ENCODE results near the gene POTEF.
A peak's percentile ranks its signal among the peaks of the same experiment; 100 is the strongest.
"Not testable (repeated sequence)": the region's sequence is repeated elsewhere in the genome, so short reads cannot be mapped to it uniquely, and the experiment has no call there.

POTEF gene

GRCh38 chr2:130129120-130129829 is at the start of gene POTEF:
POTEF (minus strand) TSS chr2:130129222; CDS start chr2:130120515, 8,707 bp downstream.
- DNase-seq (ENCODE audit: low spot score), result not testable (repeated sequence)

DNA sequence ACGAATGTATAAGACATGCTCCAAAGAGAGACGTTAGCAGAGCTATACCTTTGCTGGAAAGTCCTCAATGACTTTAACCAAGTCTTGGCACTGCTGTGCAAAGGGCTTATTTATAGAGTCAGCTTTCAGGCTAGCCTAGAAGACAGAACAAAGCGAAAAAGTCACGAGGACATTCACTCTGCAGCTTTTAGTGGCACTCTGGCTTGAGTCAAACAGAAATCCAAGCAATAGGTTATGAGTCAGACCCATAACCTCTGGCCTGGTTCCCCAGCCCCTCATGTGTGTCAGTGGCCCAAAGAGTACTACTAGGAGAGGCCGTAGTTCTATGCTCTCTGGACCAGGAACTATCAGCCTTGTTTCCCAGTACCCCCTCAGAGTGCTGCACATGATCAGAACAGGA is 45.8 kb upstream of the POTEF start:
- not testable (repeated sequence) for DNase-seq (ENCODE audit: low spot score)

GRCh38 chr2:130169896-130170295 is 40.9 kb upstream of the POTEF start:
- DNase-seq (ENCODE audit: low spot score), result no peak

DNA sequence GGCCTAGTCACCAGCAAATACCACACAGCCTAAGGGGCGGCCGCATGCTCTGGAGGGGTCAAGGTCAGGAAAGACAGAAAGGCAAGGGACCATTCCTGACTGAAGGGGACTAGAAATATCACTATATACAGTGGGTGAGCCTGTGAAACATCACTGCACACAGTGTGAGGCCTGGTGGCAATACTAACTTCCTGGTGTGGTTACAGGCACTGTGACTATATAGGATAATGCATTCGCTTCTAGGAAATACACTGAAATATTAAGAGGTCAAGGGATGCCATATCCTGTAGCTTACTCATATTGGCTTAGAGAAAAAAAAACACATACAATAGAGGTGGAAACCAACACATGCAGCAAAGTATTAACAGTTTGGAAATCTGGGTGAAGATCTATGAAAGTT is 40.1 kb upstream of the POTEF start:
- DNase-seq (ENCODE audit: low spot score), result not testable (repeated sequence)

- DNase-seq (ENCODE audit: low spot score), result not testable (repeated sequence)
Observed at GRCh38 chr2:130166611-130167010, 37.6 kb upstream of the POTEF start.

- no peak for DNase-seq (ENCODE audit: low spot score)
Observed at GRCh38 chr2:130165293-130166016, 36.4 kb upstream of the POTEF start.

DNA sequence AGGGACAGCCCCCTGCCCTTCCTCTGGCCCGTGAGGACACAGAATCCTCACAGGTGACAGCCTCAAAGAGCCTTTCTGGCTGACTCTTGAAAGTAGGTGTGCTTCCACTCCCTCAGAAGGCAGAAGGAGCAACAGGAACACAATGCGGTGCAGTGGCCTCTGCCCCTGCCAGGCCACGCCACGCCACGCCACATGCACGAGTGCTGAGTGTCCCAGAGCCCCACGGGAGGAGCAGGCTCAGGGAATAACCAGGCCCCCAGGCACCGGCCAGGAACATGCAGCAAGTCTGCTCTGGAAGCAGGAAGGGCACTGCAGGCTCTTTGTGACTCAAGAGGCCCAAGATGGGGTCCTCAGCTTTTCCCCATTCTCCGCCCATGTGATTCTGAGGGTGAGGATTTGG is 33.9 kb upstream of the POTEF start:
- no peak for DNase-seq (ENCODE audit: low spot score)

GRCh38 chr2:130162486-130162885 is 33.5 kb upstream of the POTEF start:
- DNase-seq (ENCODE audit: low spot score), result not testable (repeated sequence)

- not testable (repeated sequence) for DNase-seq (ENCODE audit: low spot score)
Observed at GRCh38 chr2:130160838-130161705, 32.0 kb upstream of the POTEF start.

GRCh38 chr2:130160131-130160530 is 31.1 kb upstream of the POTEF start:
- DNase-seq (ENCODE audit: low spot score), result no peak

- DNase-seq (ENCODE audit: low spot score), result not testable (repeated sequence)
Observed at GRCh38 chr2:130159376-130159775, 30.4 kb upstream of the POTEF start.

- DNase-seq (ENCODE audit: low spot score), result no peak
Observed at GRCh38 chr2:130158631-130159030, 29.6 kb upstream of the POTEF start.

- DNase-seq (ENCODE audit: low spot score), result peak; percentile 35
Observed at GRCh38 chr2:130157825-130158514, 28.9 kb upstream of the POTEF start.

- peak; percentile 32 for DNase-seq (ENCODE audit: low spot score)
Observed at GRCh38 chr2:130157354-130157753, 28.3 kb upstream of the POTEF start.

DNA sequence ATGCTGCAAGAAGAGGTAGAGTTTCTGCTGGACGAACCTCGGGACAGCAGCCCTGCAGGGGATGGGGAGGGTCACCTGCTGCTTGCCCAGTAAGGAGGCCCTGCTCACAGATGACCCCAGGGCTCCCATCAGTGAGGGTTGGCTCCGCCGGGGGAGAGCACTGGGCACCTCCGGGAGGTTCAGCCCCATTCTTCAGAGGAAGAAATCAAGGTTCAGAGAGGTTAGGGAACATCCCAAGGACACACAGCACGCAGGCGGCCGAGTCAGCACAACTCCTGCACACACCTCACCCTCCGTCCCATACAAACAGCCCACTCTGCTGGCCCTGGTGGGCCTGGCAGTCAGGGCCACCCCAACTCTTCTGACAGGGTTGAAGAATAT is 27.6 kb upstream of the POTEF start:
- DNase-seq (ENCODE audit: low spot score), result no peak

DNA sequence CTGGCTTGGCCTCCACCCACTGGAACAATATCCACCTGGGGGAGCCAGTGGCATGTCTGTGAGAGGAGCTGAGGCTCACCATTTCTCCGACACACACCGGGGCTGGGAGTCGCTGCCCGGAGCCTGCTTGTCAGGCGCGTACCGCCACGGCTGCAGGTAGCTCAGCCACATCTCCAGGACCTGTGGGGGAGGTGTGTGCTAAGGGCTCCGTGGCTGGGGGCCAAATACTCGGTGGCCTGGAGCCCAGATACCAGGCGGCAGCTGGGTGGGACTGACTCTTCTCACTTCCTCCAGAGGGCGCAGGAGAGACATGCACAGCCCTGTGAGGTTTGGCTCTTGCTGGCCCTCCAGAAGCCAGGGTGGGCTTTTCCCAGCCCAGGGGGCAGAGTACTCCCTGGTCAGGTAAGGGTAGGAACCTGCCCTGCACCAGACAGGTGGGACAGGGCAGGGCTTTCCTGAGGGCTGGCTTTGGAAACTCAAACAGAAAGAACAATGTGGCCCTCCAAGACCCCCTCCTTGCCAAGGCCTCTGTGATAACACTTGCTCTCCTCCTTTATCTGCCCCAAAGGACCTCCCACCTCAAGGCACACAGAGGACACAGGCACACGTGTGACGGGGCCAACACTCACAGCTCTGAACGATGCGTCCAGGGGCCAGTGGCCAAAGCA is 27.1 kb upstream of the POTEF start:
- DNase-seq (ENCODE audit: low spot score), result peak; percentile 35

GRCh38 chr2:130154773-130155765 is 26.0 kb upstream of the POTEF start:
- DNase-seq (ENCODE audit: low spot score), result no peak

DNA sequence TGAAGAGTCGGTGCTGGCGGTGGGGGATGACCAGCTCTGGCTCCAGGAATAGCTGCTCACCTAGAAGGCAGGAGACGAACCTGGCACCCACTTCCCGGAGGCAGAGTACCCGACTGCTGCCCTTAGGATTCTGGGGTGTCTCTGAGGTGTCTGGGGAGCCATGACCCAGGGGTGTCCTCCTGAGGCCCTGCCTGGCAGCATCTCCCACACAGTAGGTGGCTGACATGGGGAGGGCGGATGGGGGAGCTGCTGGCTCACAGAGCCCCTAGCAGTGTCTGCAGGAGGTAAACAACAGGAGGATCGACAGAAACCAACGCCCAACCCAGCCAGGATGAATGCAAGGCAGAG is 25.4 kb upstream of the POTEF start:
- DNase-seq (ENCODE audit: low spot score), result not testable (repeated sequence)

DNA sequence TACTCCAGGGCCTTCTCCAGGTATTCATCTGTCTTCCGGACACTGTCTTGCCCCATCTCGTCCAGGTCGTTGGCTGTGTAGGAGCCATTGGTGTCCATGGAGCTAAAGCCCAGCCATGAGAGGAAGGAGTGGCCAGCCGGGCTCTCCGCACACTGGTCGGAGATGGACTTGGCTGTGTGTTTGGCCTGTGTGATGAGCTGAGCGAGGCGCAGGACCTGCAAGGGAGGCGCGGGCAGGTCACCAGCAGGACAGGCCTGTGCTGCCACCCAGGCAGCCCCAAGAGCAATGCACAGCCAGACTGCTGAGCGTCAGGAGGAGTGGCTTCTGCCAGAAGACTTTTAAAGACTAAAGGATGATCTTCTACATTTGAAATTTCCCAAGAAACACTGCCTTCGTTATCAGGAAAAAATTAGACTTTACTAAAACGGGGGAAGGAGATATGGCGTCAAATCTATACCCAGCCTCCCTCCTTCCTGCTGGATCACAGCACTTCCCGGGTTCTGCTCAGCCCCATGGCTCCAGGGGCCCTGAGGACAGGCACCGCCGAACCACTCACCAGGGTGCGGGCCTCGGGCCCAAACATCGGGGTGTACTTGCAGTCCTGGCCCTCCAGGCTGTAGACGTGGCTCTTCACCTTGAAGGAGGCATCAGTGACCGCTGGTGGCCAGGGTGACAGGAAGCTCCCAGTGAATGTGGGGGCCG is 24.9 kb upstream of the POTEF start:
- not testable (repeated sequence) for DNase-seq (ENCODE audit: low spot score)

Measured in germinal center (tissue), 1 donor.